Panc1 (cell line): ENCODE results near the gene DLG4. TPM values are rescaled to one million over a fixed set of nuclear protein-coding genes. Genes with fewer than 3 reads are reported as not detected.

ENCODE experiments used
- ATAC-seq: fragments of 200-7000 bp; cut with Tn5 transposase; 2 replicates; pipeline ENCODE4 v1.9.1; 2020; ENCODE audit warnings: mild to moderate bottlenecking, moderate library complexity
- BruUV-seq: library from RNA; stranded (reverse); fragments of 400-500 nt; replicated peaks from 2 replicates; lab custom pipeline; 2021; lab: Mats Ljungman, UMichigan
- CTCF ChIA-PET: fragments of 300-600 bp; sonication (Branson Sonifier 250); formaldehyde crosslinking; loops from one replicate; lab custom pipeline; 2022; ENCODE audit warnings: antibody characterized with exemption; lab: Charles Lee
- POLR2A ChIA-PET: fragments of 300-600 bp; sonication (Branson Sonifier 250); formaldehyde crosslinking; loops from one replicate; lab custom pipeline; 2022; ENCODE audit warnings: antibody characterized with exemption; lab: Charles Lee
- DNase-seq: peaks from one replicate; pipeline ENCODE4 v3.0.0-alpha.2; 2010; ENCODE audit warnings: low read depth, low spot score
- H3K27ac ChIP-seq: 2 replicates; pipeline ENCODE4 v1.5.1; 2011; ENCODE audit warnings: mild to moderate bottlenecking, low read length, inconsistent platforms
- H3K27me3 ChIP-seq: fragments of 200-500 bp; sonication (Bioruptor generic); 2 replicates; pipeline ENCODE4 v1.6.0; 2014; ENCODE audit warnings: low read length, inconsistent platforms; ENCODE audit not compliant: control insufficient read depth, insufficient read depth
- H3K36me3 ChIP-seq: fragments of 200-500 bp; sonication (Bioruptor generic); 2 replicates; pipeline ENCODE4 v1.5.1; 2014; ENCODE audit warnings: inconsistent platforms, mild to moderate bottlenecking, low read length, moderate library complexity; ENCODE audit not compliant: control insufficient read depth, insufficient read depth
- H3K4me1 ChIP-seq: 2 replicates; pipeline ENCODE4 v1.5.1; 2011; ENCODE audit warnings: inconsistent platforms, mild to moderate bottlenecking, low read length, moderate library complexity; ENCODE audit not compliant: control insufficient read depth, insufficient read depth
- H3K4me3 ChIP-seq, 2 experiments: 2 replicates each; pipeline ENCODE4 v1.5.1; 2011 to 2012; ENCODE audit warnings: low read depth in 2 of 2, low read length in 2 of 2, mild to moderate bottlenecking in 2 of 2, inconsistent platforms in 1 of 2, moderate library complexity in 1 of 2
- H3K9me3 ChIP-seq: fragments of 200-500 bp; sonication (Bioruptor generic); 2 replicates; pipeline ENCODE4 v1.5.1; 2014; ENCODE audit warnings: low read depth, mild to moderate bottlenecking, inconsistent platforms, low read length, moderate library complexity; ENCODE audit not compliant: control insufficient read depth, insufficient read depth
- POLR2AphosphoS5 ChIP-seq: IDR thresholded peaks from 2 replicates; pipeline ENCODE4 v1.6.1; 2012; ENCODE audit warnings: mild to moderate bottlenecking, low read depth, low read length, moderate library complexity
- SIN3A ChIP-seq: IDR thresholded peaks from 2 replicates; pipeline ENCODE4 v1.6.1; 2012; ENCODE audit warnings: low read depth, mild to moderate bottlenecking, low read length, moderate library complexity, borderline replicate concordance; ENCODE audit not compliant: insufficient read depth
- TCF7L2 ChIP-seq: IDR thresholded peaks from 2 replicates; pipeline ENCODE4 v1.6.1; 2011; ENCODE audit warnings: mild to moderate bottlenecking, low read depth, low read length, inconsistent platforms
- in situ Hi-C: cut with HindIII; loops from 2 replicates; pipeline ENCODE4 v1.10.0; 2016; ENCODE audit warnings: low sequenced_read_pairs, low pct_unique_long_range_greater_than_20kb
- intact Hi-C: fragments of 100-400 bp; cut with micrococcal nuclease; formaldehyde crosslinking; loops from one replicate; pipeline ENCODE4 v1.10.0; 2022; ENCODE audit not compliant: unreplicated experiment
- total RNA-seq: library from RNA; stranded (reverse); gene quantifications from one replicate; pipeline ENCODE4 v1.2.1, GENCODE V29; 2021; ENCODE audit not compliant: unreplicated experiment
- TF ChIP-seq, protein P1 (sequence below): fragments of 450-650 bp; IDR thresholded peaks from 2 replicates; pipeline ENCODE4 v1.5.1; 2017; ENCODE audit warnings: mild to moderate bottlenecking
- TF ChIP-seq, protein P2 (sequence below), 2 experiments: IDR thresholded peaks; 2 replicates each; pipeline ENCODE4 v1.6.1; 2011 to 2012; ENCODE audit warnings: low read depth in 2 of 2, control low read depth in 1 of 2, low read length in 1 of 2, mild to moderate bottlenecking in 1 of 2, moderate library complexity in 1 of 2; ENCODE audit not compliant: insufficient read depth in 1 of 2

Gene DLG4
- total RNA-seq, 1 experiment from 2014 or later: 32.4 TPM

DNA sequence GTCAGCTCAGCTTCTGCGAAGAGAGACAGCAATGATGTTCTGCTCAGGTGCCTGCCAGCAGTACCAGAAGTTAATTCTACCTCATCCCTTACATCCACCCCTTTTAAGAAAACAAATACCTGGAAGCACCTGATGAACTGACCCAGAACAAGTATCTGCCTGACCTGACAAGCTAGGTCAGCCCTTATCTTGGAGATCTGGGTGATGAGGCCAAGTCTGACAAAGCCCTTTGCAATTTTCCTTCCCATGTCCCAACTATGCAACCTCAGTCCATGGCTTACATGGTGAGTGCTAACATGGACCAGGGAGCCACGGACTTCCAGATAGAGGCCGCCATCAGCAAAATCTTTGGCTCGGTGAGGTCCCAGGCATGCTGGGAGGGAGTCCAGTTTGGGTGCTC, 3.7 kb upstream of the DLG4 start:
- Histone ChIP-seq H3K27me3 (no peaks in the 10 kb centered on the region), H3K36me3 (peaks cover 5% of the 10 kb centered on the region; the same call in 1 of the 2 replicates), H3K4me3 (no peak overlapping the region), H3K9me3 (no peaks in the 10 kb centered on the region), H3K27ac (peak overlapping the region; percentile 57), H3K4me1 (peaks cover 57% of the 10 kb centered on the region)
- ATAC-seq (no peak), DNase-seq (no peak)
- TF ChIP-seq SIN3A: no peak
- no peak for TF ChIP-seq TCF7L2
- TF ChIP-seq POLR2AphosphoS5: no peak
- TF ChIP-seq, protein P1, sequence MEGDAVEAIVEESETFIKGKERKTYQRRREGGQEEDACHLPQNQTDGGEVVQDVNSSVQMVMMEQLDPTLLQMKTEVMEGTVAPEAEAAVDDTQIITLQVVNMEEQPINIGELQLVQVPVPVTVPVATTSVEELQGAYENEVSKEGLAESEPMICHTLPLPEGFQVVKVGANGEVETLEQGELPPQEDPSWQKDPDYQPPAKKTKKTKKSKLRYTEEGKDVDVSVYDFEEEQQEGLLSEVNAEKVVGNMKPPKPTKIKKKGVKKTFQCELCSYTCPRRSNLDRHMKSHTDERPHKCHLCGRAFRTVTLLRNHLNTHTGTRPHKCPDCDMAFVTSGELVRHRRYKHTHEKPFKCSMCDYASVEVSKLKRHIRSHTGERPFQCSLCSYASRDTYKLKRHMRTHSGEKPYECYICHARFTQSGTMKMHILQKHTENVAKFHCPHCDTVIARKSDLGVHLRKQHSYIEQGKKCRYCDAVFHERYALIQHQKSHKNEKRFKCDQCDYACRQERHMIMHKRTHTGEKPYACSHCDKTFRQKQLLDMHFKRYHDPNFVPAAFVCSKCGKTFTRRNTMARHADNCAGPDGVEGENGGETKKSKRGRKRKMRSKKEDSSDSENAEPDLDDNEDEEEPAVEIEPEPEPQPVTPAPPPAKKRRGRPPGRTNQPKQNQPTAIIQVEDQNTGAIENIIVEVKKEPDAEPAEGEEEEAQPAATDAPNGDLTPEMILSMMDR: no peak
- TF ChIP-seq, protein P2, sequence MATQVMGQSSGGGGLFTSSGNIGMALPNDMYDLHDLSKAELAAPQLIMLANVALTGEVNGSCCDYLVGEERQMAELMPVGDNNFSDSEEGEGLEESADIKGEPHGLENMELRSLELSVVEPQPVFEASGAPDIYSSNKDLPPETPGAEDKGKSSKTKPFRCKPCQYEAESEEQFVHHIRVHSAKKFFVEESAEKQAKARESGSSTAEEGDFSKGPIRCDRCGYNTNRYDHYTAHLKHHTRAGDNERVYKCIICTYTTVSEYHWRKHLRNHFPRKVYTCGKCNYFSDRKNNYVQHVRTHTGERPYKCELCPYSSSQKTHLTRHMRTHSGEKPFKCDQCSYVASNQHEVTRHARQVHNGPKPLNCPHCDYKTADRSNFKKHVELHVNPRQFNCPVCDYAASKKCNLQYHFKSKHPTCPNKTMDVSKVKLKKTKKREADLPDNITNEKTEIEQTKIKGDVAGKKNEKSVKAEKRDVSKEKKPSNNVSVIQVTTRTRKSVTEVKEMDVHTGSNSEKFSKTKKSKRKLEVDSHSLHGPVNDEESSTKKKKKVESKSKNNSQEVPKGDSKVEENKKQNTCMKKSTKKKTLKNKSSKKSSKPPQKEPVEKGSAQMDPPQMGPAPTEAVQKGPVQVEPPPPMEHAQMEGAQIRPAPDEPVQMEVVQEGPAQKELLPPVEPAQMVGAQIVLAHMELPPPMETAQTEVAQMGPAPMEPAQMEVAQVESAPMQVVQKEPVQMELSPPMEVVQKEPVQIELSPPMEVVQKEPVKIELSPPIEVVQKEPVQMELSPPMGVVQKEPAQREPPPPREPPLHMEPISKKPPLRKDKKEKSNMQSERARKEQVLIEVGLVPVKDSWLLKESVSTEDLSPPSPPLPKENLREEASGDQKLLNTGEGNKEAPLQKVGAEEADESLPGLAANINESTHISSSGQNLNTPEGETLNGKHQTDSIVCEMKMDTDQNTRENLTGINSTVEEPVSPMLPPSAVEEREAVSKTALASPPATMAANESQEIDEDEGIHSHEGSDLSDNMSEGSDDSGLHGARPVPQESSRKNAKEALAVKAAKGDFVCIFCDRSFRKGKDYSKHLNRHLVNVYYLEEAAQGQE (IDR thresholded peaks at IDR 0.05; ENCODE audit: insufficient read depth in 1 of 2, low read depth in 2 of 2, low read length in 1 of 2): no peak
- ChIA-PET POLR2A (no interaction called here), CTCF (interaction anchor here (0.5 kb wide), 1 partner anchor 411 kb away, joined by 3 read pairs; no protein-coding TSS in a partner anchor)
- intact Hi-C loops: no loop called here
- in situ Hi-C loops: no loop called here
- BruUV-seq: no TSS peak

DNA sequence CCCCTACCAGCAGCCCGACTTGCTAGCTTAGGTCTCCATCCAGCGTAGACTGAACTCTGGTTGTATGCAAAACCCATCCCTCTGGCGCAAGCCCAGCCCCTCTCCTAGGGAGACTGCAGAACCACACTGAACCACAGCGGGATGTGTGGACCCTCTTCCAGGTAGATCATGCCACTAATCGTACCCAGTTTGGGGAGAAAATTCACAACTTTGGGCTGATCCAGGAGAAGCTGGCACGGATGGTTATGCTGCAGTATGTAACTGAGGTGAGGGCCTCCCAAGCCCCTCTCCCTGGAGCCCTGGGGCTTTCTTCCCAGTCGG, 3.3 kb upstream of the DLG4 start:
- in situ Hi-C loops: no loop called here

More for the DNA sequence above, 3.3 kb upstream of the DLG4 start:
- DNase-seq (no peak), ATAC-seq (peak; percentile 1; the same call in 1 of the 2 replicates)
- ChIA-PET CTCF (interaction anchor here (0.5 kb wide), 1 partner anchor 411 kb away, joined by 3 read pairs; no protein-coding TSS in a partner anchor), POLR2A (interaction anchor here (0.5 kb wide), 1 partner anchor 83 kb away, joined by 5 read pairs; no protein-coding TSS in a partner anchor)
- intact Hi-C loops: no loop called here
- TF ChIP-seq, protein P1: no peak
- TF ChIP-seq, protein P2 (IDR thresholded peaks at IDR 0.05; ENCODE audit: insufficient read depth in 1 of 2, low read depth in 2 of 2, low read length in 1 of 2): no peak
- TF ChIP-seq POLR2AphosphoS5 (no peak), TCF7L2 (no peak), SIN3A (0 out of 2 replicates have a peak, but pooled peaks have one; percentile 55)
- Histone ChIP-seq H3K4me1 (peaks cover 62% of the 10 kb centered on the region), H3K27me3 (no peaks in the 10 kb centered on the region), H3K9me3 (no peaks in the 10 kb centered on the region), H3K4me3 (no peak overlapping the region), H3K36me3 (peaks cover 5% of the 10 kb centered on the region; the same call in 1 of the 2 replicates), H3K27ac (peak overlapping the region; percentile 48; the same call in 1 of the 2 replicates)
- no TSS peak for BruUV-seq
